ENCODE results near the gene RB1. TPM values are rescaled to one million over a fixed set of nuclear protein-coding genes. Genes with fewer than 3 reads are reported as not detected.
"Not testable (repeated sequence)": the region's sequence is repeated elsewhere in the genome, so short reads cannot be mapped to it uniquely, and the experiment has no call there.

RB1 gene
- total RNA-seq, 4 donors from 2014 or later: 23.0 to 62.6 (median 42.4) TPM

DNA sequence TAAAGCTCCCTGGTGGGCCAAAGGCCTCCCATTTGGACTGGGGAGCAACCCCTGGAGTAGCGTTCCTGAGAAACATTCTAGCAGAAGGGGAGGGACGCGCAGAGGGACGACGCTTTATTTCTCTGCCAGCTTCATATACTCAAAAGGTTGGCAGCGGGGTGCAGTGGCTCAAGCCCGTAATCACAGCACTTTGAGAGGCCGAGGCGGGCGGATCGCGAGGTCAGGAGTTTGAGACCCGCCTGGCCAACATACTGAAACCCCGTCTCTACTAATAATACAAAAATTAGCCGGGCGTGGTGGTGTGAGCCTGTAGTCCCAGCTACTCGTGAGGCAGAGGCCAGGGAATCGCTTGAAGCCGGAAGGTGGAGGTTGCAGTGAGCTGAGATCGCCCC lies 16.8 kb downstream of the RB1 start:
- Histone ChIP-seq H3K27me3 (no peaks in the 10 kb centered on the region), H3K4me3 (peak overlapping the region in 3 of 4 donors; percentile 31 to 35 (median 32)), H3K27ac (no peak overlapping the region), H3K9me3 (peaks cover 0 to 38% (median 3%) of the 10 kb centered on the region in 3 donors), H3K36me3 (peaks cover 3 to 53% (median 5%) of the 10 kb centered on the region in 3 donors), H3K4me1 (peaks cover 0 to 7% (median 3%) of the 10 kb centered on the region in 3 donors)
- intact Hi-C loops (cut with DNase I): no loop called here
- WGBS, 2 donors: 77 to 95% methylated on average over 15 to 17 of the region's 20 CpGs
- no peak for DNase-seq
- no peak for TF ChIP-seq POLR2A (IDR thresholded peaks at IDR 0.05)
- TF ChIP-seq, protein P1, sequence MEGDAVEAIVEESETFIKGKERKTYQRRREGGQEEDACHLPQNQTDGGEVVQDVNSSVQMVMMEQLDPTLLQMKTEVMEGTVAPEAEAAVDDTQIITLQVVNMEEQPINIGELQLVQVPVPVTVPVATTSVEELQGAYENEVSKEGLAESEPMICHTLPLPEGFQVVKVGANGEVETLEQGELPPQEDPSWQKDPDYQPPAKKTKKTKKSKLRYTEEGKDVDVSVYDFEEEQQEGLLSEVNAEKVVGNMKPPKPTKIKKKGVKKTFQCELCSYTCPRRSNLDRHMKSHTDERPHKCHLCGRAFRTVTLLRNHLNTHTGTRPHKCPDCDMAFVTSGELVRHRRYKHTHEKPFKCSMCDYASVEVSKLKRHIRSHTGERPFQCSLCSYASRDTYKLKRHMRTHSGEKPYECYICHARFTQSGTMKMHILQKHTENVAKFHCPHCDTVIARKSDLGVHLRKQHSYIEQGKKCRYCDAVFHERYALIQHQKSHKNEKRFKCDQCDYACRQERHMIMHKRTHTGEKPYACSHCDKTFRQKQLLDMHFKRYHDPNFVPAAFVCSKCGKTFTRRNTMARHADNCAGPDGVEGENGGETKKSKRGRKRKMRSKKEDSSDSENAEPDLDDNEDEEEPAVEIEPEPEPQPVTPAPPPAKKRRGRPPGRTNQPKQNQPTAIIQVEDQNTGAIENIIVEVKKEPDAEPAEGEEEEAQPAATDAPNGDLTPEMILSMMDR (IDR thresholded peaks at IDR 0.05): no peak

DNA sequence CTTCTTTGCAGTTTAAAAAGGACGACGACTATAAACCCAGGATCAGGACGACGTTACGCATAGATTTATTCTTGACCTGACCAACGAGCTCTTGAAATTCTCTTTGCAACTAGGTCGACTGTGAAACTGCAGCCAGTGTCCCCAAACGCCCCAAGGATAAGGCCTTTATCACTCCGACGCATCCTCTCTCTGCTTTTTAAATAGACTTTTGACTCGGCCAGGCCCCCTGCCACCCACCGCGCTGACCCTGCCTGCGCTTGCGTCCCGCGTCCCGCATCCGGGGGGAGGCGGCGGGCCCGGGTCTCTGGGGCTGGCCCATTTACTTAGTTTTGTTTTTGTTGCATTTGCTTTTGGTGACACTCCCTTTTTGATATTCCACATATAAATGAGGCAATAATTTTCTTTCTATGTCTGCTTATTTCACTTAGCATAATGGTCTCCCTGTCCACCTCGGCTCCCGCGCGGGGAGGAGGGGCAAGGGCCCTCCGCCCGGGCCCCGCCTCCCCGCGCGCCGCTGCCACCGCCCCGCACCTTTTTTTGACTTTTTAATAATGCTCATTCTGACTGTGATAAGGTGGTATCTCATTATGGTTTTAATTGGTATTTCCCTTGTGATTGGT lies 17.4 kb downstream of the RB1 start:
- H3K4me1 ChIP-seq: peaks cover 0 to 7% (median 3%) of the 10 kb centered on the region in 3 donors
- H3K4me3 ChIP-seq: peak overlapping the region; percentile 5 to 42 (median 34)
- peaks cover 3 to 49% (median 5%) of the 10 kb centered on the region in 3 donors for H3K36me3 ChIP-seq
- H3K27me3 ChIP-seq: no peaks in the 10 kb centered on the region
- peaks cover 0 to 38% (median 3%) of the 10 kb centered on the region in 3 donors for H3K9me3 ChIP-seq
- H3K27ac ChIP-seq: peak overlapping the region in 2 of 4 donors; percentile 30 to 60
- intact Hi-C loops (cut with DNase I): no loop called here
- WGBS, 2 donors: 65 to 68% methylated on average over 33 to 35 of the region's 35 CpGs
- no peak for DNase-seq
- TF ChIP-seq, protein P1 (IDR thresholded peaks at IDR 0.05): no peak
- no peak for TF ChIP-seq POLR2A (IDR thresholded peaks at IDR 0.05)

DNA sequence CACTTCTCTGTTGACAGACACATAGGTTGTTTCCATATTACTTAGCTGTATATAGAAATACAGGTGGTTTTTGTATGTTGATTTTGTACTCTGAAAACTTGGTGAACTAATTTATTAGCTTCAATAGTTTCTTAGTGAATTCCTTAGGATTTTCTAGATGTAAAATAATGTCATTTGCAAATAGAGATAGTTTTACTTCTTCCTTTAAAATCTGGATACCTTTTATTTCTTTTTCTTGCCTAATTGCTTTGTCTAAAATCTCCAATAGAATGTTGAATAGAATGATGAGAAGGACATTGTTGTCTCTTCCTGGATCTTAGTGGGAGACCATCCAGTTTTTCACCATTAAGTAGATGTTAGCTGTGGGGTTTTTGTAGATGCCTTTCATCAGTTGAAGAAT lies 18.7 kb downstream of the RB1 start:
- Histone ChIP-seq H3K4me3 (no peak overlapping the region), H3K9me3 (peaks cover 0 to 38% (median 3%) of the 10 kb centered on the region in 3 donors), H3K27me3 (no peaks in the 10 kb centered on the region), H3K27ac (no peak overlapping the region), H3K4me1 (peaks cover 0 to 4% (median 1%) of the 10 kb centered on the region in 3 donors), H3K36me3 (peaks cover 2 to 36% (median 5%) of the 10 kb centered on the region in 3 donors)
- DNase-seq: no peak
- no peak for TF ChIP-seq POLR2A (IDR thresholded peaks at IDR 0.05)
- TF ChIP-seq, protein P1 (IDR thresholded peaks at IDR 0.05): no peak
- intact Hi-C loops (cut with DNase I): no loop called here

DNA sequence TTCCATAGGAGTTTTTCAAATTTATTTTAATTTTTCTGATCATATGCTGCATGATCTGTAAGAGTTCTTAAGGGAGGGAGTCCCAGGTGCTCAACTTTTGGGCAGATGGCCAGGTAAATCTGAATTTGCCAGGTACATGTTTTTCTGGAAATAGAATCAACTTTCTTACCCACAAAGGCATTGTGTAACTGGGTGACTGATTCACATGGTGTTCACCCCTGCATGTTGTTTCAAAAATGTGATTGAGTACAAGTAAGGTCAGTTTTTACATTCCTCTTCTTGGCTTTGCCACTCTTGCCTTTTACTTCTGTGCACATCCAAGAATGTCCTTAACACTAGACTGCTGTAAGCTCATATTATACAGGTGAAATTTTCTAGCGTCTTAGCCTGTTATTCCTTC lies 30.4 kb downstream of the RB1 start:
- 45 to 60% methylated on average over 1 of the region's 1 CpG for WGBS, 2 donors
- H3K4me3 ChIP-seq: no peak overlapping the region
- intact Hi-C loops (cut with DNase I): loop anchor here (10.0 kb wide), 1 partner anchor 251 kb away; no protein-coding TSS in a partner anchor
- peaks cover 0 to 6% (median 0%) of the 10 kb centered on the region in 3 donors for H3K36me3 ChIP-seq
- TF ChIP-seq, protein P1 (IDR thresholded peaks at IDR 0.05): no peak
- TF ChIP-seq POLR2A (IDR thresholded peaks at IDR 0.05): no peak
- H3K9me3 ChIP-seq: peaks cover 0 to 6% (median 2%) of the 10 kb centered on the region in 3 donors
- peak overlapping the region; percentile 41 to 79 (median 60) for H3K27ac ChIP-seq
- H3K4me1 ChIP-seq: peaks cover 0 to 22% (median 0%) of the 10 kb centered on the region in 3 donors
- no peaks in the 10 kb centered on the region for H3K27me3 ChIP-seq
- DNase-seq: no peak

DNA sequence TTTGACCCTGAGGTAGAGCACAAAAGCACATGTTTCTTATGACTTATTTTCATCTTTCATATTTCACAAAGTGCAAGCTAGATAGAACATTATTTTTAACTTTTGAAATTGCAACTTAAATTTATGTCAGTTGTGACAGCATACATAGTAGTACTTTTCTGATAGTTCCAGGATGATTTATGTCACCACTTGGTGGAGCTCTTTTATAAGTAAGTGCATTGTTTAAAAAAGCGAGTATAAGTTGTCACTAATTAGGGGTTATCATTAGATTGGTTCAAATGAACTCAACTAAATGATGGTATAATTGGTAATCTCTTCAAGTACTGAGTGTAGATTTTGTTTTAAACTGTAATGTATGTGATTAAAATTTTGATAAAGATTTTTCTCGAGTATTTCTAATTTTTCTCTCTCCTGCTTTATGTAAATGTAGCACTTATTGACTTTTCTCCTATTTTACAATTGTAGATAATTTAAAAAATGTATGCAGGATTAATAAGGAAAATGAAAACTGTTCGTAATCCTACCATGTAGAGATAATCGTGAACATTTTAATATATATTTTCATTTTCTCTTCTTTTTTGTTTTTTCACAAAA lies 31.1 kb downstream of the RB1 start:
- no peak overlapping the region for H3K4me3 ChIP-seq
- no peak for TF ChIP-seq POLR2A (IDR thresholded peaks at IDR 0.05)
- TF ChIP-seq, protein P1 (IDR thresholded peaks at IDR 0.05): peak in 5 of 6 experiments; percentile 58 to 76 (median 67)
- 51 to 54% methylated on average over 4 of the region's 4 CpGs for WGBS, 2 donors
- peaks cover 0 to 12% (median 8%) of the 10 kb centered on the region in 3 donors for H3K9me3 ChIP-seq
- intact Hi-C loops (cut with DNase I): loop anchor here (10.0 kb wide), 1 partner anchor 250 kb away; no protein-coding TSS in a partner anchor
- DNase-seq: no peak
- peaks cover 0 to 22% (median 0%) of the 10 kb centered on the region in 3 donors for H3K4me1 ChIP-seq
- H3K27me3 ChIP-seq: no peaks in the 10 kb centered on the region
- peaks cover 0 to 12% (median 0%) of the 10 kb centered on the region in 3 donors for H3K36me3 ChIP-seq
- H3K27ac ChIP-seq: peak overlapping the region; percentile 41 to 79 (median 60)

DNA sequence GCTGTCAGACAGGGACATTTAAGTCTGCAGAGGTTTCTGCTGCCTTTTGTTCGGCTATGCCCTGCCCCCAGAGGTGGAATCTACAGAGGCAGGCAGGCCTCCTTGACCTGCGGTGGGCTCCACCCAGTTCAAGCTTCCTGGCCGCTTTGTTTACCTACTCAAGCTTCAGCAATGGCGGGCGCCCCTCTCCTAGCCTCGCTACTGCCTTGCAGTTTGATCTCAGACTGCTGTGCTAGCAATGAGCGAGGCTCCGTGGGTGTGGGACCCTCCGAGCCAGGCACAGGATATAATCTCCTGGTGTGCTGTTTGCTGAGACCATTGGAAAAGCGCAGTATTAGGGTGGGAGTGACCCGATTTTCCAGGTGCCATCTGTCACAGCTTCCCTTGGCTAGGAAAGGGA lies 35.6 kb downstream of the RB1 start:
- H3K9me3 ChIP-seq: peaks cover 0 to 12% (median 8%) of the 10 kb centered on the region in 3 donors
- DNase-seq, H3K4me3 ChIP-seq, H3K27me3 ChIP-seq, H3K27ac ChIP-seq: not testable (repeated sequence)
- 88 to 92% methylated on average over 2 to 5 of the region's 11 CpGs for WGBS, 2 donors
- intact Hi-C loops (cut with DNase I): loop anchor here (10.0 kb wide), 1 partner anchor 246 kb away; no protein-coding TSS in a partner anchor
- H3K36me3 ChIP-seq: peaks cover 0 to 20% (median 0%) of the 10 kb centered on the region in 3 donors
- H3K4me1 ChIP-seq: peaks cover 0 to 11% (median 0%) of the 10 kb centered on the region in 3 donors

All from esophagus squamous epithelium (tissue), 5 donors.